Right lobe of liver (tissue), 4 donors: ENCODE data around the gene OR52W1.

Source experiments
- POLR2A ChIP-seq: fragments of 450-650 bp; IDR thresholded peaks from one replicate; pipeline ENCODE4 v1.6.1; 2017; ENCODE audit warnings: antibody characterized with exemption, mild to moderate bottlenecking
- TF ChIP-seq, protein P1 (sequence below), 4 donors: fragments of 200-600 bp in 3 of 4; fragments of 450-650 bp in 1 of 4; IDR thresholded peaks; one replicate each; pipeline versions ENCODE4 v1.5.1 to v1.8.0; 2016 to 2022; ENCODE audit warnings: antibody characterized with exemption in 4 of 4, mild to moderate bottlenecking in 2 of 4
- donor health status: DM: no; HTN: no; CAD: no.
- donor health status: DM: no; HTN: no; CAD: no.
- donor health status: DM: no; HTN: yes; CAD: no.

DNA sequence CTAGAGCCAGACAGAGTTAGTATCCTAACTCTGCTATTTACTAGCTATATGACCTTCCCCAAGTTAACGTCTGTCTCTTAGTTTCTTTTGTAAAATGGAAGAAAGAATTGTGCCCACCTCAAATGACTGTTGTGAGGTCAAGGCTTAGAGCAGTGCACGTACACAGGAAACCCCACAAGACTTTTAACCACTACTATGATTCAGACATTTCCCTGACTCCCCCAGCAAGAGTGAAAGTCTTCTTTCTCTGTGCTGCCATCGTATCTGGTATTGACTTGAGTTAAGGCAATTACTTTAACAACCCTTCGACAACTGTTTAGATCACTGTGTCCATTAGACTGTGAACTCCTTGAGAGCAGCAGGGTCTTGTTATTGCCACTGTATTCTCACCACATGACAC is 2.6 kb upstream of the OR52W1 start:
- TF ChIP-seq, protein P1, sequence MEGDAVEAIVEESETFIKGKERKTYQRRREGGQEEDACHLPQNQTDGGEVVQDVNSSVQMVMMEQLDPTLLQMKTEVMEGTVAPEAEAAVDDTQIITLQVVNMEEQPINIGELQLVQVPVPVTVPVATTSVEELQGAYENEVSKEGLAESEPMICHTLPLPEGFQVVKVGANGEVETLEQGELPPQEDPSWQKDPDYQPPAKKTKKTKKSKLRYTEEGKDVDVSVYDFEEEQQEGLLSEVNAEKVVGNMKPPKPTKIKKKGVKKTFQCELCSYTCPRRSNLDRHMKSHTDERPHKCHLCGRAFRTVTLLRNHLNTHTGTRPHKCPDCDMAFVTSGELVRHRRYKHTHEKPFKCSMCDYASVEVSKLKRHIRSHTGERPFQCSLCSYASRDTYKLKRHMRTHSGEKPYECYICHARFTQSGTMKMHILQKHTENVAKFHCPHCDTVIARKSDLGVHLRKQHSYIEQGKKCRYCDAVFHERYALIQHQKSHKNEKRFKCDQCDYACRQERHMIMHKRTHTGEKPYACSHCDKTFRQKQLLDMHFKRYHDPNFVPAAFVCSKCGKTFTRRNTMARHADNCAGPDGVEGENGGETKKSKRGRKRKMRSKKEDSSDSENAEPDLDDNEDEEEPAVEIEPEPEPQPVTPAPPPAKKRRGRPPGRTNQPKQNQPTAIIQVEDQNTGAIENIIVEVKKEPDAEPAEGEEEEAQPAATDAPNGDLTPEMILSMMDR (IDR thresholded peaks at IDR 0.05) = no peak
- no peak for TF ChIP-seq POLR2A
